ENCODE data around the gene RFLNA. TPM values are rescaled to one million over a fixed set of nuclear protein-coding genes. Genes with fewer than 3 reads are reported as not detected.

Gene RFLNA
- total RNA-seq, 4 donors from 2014 or later: 0.34 to 0.49 TPM; not detected in 2

GRCh38 chr12:124299628-124300388 lies 4.9 kb downstream of the RFLNA start:
- TF ChIP-seq CTCF (IDR thresholded peaks at IDR 0.05; ENCODE audit: low read depth): no peak

- TF ChIP-seq CTCF (IDR thresholded peaks at IDR 0.05; ENCODE audit: low read depth): no peak
These were observed 6.3 kb downstream of the RFLNA start for GRCh38 chr12:124301084-124301654.

DNA sequence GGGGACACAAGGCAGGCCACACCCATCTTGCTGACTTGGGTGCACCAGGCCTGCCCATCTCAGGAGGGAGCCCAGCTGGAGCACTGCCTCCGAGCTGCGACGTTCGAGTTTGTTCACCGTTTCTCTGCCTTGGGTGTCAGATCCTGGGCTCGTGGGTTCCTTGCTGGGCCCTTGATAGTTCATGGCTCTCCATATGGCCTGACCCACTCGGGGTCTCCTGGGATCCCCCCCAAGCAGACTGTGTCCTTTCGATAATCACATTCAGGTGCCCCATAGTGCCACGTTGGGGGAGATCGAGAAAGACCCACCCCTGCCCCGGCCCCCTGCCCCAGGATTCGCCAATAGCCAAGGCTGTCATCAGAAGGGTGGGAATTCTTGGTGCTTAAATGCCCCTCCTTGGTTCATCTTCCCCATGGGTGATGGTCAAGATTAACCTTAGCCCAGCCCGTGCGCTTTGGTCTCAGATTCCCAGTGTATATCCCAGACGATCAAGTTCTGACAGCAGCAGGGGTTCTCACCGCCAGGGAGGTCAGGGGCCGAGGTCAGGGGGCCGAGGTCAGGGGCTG lies 7.4 kb downstream of the RFLNA start:
- TF ChIP-seq CTCF (IDR thresholded peaks at IDR 0.05; ENCODE audit: low read depth): no peak

DNA sequence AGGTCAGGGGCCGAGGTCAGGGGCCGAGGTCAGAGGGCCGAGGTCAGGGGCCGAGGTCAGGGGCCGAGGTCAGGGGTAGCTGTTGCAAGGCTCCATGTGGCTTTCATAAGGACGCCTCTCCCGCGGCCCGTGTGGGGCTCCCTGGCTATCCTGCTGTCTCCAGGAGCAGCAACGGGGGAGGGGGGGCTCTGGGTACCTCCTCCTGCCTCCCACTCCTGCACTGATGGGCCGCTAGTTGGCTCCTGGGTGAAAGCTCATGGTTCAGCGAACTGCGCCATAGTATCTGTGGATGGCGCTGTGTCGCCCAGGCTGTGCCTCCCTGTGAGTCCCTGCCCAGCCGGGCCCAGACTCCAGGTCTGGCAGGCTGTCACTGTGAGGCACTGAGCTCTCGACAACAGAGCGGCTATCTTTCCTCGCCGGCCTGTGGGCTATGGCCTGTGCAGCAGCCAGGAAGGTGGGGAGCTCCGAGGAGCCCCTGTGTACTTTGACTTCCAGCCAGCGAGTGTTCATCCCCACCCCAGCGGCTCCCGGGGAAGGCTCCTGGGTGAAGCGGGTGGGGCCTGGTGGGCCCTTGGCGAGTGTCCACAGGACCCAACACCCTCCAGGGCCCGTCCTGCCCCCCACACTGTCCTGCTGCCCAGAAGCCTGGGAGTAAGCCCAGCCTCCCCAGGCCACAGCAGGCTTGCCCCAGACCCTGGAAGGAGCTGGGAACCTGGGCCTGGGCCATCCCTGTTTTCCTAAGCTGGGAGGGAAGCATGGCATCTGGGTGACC lies 8.1 kb downstream of the RFLNA start:
- TF ChIP-seq CTCF (IDR thresholded peaks at IDR 0.05; ENCODE audit: low read depth): no peak

- TF ChIP-seq CTCF (IDR thresholded peaks at IDR 0.05; ENCODE audit: low read depth): no peak
These were observed 8.9 kb downstream of the RFLNA start for GRCh38 chr12:124303579-124304313.

DNA sequence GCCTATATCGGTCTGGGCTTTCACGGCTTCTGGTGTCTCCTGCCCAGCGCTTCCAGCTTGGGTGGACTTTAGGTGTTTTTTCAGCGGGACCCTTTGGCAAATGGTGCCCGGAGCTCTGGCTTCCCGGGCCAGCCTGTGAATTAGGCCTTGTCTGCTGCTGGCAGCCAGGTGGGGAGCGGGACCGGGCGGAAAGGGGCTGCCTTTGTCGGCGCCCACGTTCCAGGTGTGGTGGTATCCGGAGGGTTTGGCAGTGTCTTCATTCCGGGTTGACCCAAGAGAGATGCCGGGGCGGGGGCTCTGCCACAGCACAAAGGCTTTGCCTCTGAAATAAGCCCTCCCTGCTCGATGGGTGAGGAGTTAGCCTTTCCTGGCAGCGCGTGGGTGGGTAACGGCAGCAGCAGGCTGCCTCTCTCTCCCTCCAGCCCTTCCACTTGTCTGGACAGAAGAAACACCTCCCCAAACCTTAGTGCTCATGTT lies 9.5 kb downstream of the RFLNA start:
- TF ChIP-seq CTCF (IDR thresholded peaks at IDR 0.05; ENCODE audit: low read depth): no peak

Data from subcutaneous adipose tissue (tissue), 4 donors.